Uterine smooth muscle cell (primary cell): ENCODE results near the gene AHI1. TPM values are rescaled to one million over a fixed set of nuclear protein-coding genes. Genes with fewer than 3 reads are reported as not detected.

Source experiments
- total RNA-seq: library from RNA; depleted of rRNA; stranded (reverse); fragments of >200 nt; gene quantifications from 2 replicates; pipeline ENCODE4 v1.2.3, GENCODE V29; 2014

The AHI1 gene
- 23.6 and 26.6 TPM in 2 replicates for total RNA-seq

DNA sequence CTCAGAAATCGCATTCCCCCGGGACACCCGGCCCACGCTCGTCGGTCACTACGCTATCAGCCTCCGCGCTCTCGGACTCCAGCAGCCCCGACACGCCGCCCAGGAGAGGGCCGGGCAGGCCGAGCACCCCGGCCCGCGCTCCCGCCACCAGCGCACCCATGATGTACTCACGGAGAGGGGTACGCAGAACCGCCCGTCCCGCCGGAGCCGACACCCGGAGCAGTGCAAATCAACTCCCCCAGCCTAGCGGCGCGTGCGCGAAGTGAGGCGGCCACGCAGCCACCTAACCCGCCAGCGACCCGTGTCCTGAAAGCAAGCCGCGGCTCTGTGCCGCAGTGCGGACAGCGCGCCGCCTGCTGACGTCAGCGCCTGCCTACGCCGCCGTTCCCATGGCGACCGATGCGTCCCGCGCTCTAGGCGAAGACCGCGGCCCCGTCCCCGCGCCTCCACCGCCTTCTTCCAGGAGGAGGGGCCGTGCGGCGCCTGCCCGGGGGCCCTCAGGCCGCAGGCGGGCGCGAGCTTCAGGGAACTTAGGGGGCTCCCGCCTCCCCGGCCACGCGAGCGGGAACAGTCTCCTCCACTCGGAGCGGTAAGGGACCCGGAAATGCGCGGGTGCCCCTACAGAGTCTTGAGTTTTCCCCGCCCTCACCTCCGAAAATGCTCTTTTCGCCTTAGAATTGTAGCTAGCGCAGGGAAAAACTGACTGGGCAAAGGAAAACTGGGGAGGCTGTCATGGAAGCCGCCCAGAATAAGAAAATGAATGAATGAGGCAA is at the start of gene AHI1:
AHI1 (minus strand) TSS at position 329 of the 773 bp plus-strand sequence. CDS start 5,503 bp downstream, outside the sequence.

